ENCODE results near the gene NMNAT3. TPM values are rescaled to one million over a fixed set of nuclear protein-coding genes. Genes with fewer than 3 reads are reported as not detected.
A peak's percentile ranks its signal among the peaks of the same experiment; 100 is the strongest.

NMNAT3 gene
- polyA plus RNA-seq, 2 of the 4 experiments (the other 2 are of a cell fraction), result 1.2 to 2.9 TPM

DNA sequence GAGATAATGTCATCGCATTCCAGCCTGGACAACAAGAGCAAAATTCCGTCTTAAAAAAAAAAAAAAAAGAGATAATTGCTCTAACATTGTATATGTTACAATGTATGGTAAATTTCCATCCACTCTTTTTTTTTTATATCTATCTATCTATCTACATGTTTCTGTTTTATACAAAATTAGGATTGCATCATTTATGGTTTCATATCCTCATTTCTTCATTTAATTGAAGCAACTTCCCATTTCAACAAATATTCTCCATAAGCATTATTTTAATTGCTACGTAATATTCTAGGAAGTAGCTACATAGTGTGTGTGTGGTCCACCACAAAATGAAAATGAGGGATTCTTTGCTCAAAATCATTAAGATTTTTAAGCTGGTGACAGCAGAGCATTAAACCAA is 156.6 kb downstream of the NMNAT3 start:
- H3K9me3 ChIP-seq, result no peaks in the 10 kb centered on the region
- POLR2A ChIA-PET, result no interaction called here
- DNase-seq (ENCODE audit: low read depth in 1 of 2, low spot score in 1 of 2) (no peak), FAIRE-seq (no peak), ATAC-seq (no peak)
- no peak overlapping the region for H3K4me2 ChIP-seq
- no peaks in the 10 kb centered on the region for H3K4me1 ChIP-seq
- 84% methylated on average over 3 of the region's 3 CpGs for WGBS (ENCODE audit: missing lambda C conversion rate)
- CTCF ChIA-PET, result no interaction called here
- H3K27ac ChIP-seq, result no peak overlapping the region
- no peak overlapping the region for H3K4me3 ChIP-seq
- no peak for TF ChIP-seq CHD2 (IDR thresholded peaks at IDR 0.05; ENCODE audit: low read length, partially characterized antibody)
- TF ChIP-seq, protein P1, sequence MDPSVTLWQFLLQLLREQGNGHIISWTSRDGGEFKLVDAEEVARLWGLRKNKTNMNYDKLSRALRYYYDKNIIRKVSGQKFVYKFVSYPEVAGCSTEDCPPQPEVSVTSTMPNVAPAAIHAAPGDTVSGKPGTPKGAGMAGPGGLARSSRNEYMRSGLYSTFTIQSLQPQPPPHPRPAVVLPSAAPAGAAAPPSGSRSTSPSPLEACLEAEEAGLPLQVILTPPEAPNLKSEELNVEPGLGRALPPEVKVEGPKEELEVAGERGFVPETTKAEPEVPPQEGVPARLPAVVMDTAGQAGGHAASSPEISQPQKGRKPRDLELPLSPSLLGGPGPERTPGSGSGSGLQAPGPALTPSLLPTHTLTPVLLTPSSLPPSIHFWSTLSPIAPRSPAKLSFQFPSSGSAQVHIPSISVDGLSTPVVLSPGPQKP (IDR thresholded peaks at IDR 0.05; ENCODE audit: low read depth, low read length), result no peak
- no peak for TF ChIP-seq CHD4 (IDR thresholded peaks at IDR 0.05; ENCODE audit: borderline replicate concordance)
- no peak for TF ChIP-seq HOXA7 (CRISPR knock-in tag; IDR thresholded peaks at IDR 0.05)

GRCh38 chr3:139519998-139520737 is 157.6 kb downstream of the NMNAT3 start:
- Histone ChIP-seq H3K27ac (no peak overlapping the region), H3K4me2 (no peak overlapping the region), H3K4me3 (no peak overlapping the region), H3K9me3 (no peaks in the 10 kb centered on the region), H3K4me1 (no peaks in the 10 kb centered on the region)
- peak; percentile 12 to 52 for DNase-seq (ENCODE audit: low read depth in 1 of 2, low spot score in 1 of 2)
- ATAC-seq, result peak in 1 of 2 experiments; percentile 78; a peak in 3 of 6 replicates
- ChIA-PET CTCF (interaction anchor here (0.5 to 1.2 kb wide), 2 partner anchors 42 to 619 kb away, joined by 3 to 5 read pairs; no protein-coding TSS in a partner anchor), POLR2A (no interaction called here)
- FAIRE-seq, result no peak
- TF ChIP-seq HOXB5 (CRISPR knock-in tag; IDR thresholded peaks at IDR 0.05), result no peak
- TF ChIP-seq RAD21 (conservative IDR thresholded peaks at IDR 0.05 in 1 of 2, IDR thresholded peaks at IDR 0.05 in 1 of 2), result 0 out of 5 replicates have a peak, but pooled peaks of 1 of the 2 experiments have one; percentile 10
- TF ChIP-seq EHMT2 (IDR thresholded peaks at IDR 0.05; ENCODE audit: low read depth), result no peak
- no peak for TF ChIP-seq SMC3 (IDR thresholded peaks at IDR 0.05)
- no peak for TF ChIP-seq E2F6 (IDR thresholded peaks at IDR 0.05; ENCODE audit: borderline replicate concordance, low read depth)
- no peak for TF ChIP-seq KDM5A (IDR thresholded peaks at IDR 0.05)
- no peak for TF ChIP-seq CBX2 (IDR thresholded peaks at IDR 0.05; ENCODE audit: borderline replicate concordance, low read depth)
- TF ChIP-seq HDAC2 (IDR thresholded peaks at IDR 0.05), result no peak
- WGBS (ENCODE audit: missing lambda C conversion rate), result 65% methylated on average over 7 of the region's 7 CpGs

- Histone ChIP-seq H3K4me1 (no peaks in the 10 kb centered on the region), H3K9me3 (no peaks in the 10 kb centered on the region), H3K4me3 (no peak overlapping the region), H3K27ac (no peak overlapping the region), H3K4me2 (no peak overlapping the region)
- 76% methylated on average over 8 of the region's 9 CpGs for WGBS (ENCODE audit: missing lambda C conversion rate)
- CTCF ChIA-PET, result no interaction called here
- no peak for ATAC-seq
- TF ChIP-seq NR3C1 (IDR thresholded peaks at IDR 0.05) (no peak), KDM5A (IDR thresholded peaks at IDR 0.05) (no peak), HDAC2 (IDR thresholded peaks at IDR 0.05) (no peak), BHLHE40 (IDR thresholded peaks at IDR 0.05; ENCODE audit: low read depth, low read length) (no peak), RNF2 (IDR thresholded peaks at IDR 0.05; ENCODE audit: borderline replicate concordance, low read depth) (no peak), GATA3 (IDR thresholded peaks at IDR 0.05; ENCODE audit: borderline replicate concordance) (no peak), RAD21 (conservative IDR thresholded peaks at IDR 0.05 in 1 of 2, IDR thresholded peaks at IDR 0.05 in 1 of 2) (no peak), JUNB (IDR thresholded peaks at IDR 0.05) (no peak), FOSB (CRISPR knock-in tag; IDR thresholded peaks at IDR 0.05) (no peak), SMC3 (IDR thresholded peaks at IDR 0.05) (no peak), E2F6 (IDR thresholded peaks at IDR 0.05; ENCODE audit: borderline replicate concordance, low read depth) (no peak), CBX2 (IDR thresholded peaks at IDR 0.05; ENCODE audit: borderline replicate concordance, low read depth) (no peak), ZFP36 (IDR thresholded peaks at IDR 0.05; ENCODE audit: borderline replicate concordance, partially characterized antibody) (no peak), MYC (IDR thresholded peaks at IDR 0.05; ENCODE audit: borderline replicate concordance, low read length) (no peak), EHF (CRISPR knock-in tag; IDR thresholded peaks at IDR 0.05) (no peak), TP53 (CRISPR knock-in tag; IDR thresholded peaks at IDR 0.05) (no peak), RCOR1 (IDR thresholded peaks at IDR 0.05; ENCODE audit: low read depth, low read length) (no peak)
- TF ChIP-seq, protein P2, sequence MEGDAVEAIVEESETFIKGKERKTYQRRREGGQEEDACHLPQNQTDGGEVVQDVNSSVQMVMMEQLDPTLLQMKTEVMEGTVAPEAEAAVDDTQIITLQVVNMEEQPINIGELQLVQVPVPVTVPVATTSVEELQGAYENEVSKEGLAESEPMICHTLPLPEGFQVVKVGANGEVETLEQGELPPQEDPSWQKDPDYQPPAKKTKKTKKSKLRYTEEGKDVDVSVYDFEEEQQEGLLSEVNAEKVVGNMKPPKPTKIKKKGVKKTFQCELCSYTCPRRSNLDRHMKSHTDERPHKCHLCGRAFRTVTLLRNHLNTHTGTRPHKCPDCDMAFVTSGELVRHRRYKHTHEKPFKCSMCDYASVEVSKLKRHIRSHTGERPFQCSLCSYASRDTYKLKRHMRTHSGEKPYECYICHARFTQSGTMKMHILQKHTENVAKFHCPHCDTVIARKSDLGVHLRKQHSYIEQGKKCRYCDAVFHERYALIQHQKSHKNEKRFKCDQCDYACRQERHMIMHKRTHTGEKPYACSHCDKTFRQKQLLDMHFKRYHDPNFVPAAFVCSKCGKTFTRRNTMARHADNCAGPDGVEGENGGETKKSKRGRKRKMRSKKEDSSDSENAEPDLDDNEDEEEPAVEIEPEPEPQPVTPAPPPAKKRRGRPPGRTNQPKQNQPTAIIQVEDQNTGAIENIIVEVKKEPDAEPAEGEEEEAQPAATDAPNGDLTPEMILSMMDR (IDR thresholded peaks at IDR 0.05), result no peak
- TF ChIP-seq, protein P3, sequence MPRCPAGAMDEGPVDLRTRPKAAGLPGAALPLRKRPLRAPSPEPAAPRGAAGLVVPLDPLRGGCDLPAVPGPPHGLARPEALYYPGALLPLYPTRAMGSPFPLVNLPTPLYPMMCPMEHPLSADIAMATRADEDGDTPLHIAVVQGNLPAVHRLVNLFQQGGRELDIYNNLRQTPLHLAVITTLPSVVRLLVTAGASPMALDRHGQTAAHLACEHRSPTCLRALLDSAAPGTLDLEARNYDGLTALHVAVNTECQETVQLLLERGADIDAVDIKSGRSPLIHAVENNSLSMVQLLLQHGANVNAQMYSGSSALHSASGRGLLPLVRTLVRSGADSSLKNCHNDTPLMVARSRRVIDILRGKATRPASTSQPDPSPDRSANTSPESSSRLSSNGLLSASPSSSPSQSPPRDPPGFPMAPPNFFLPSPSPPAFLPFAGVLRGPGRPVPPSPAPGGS (IDR thresholded peaks at IDR 0.05), result no peak
- no peak for DNase-seq (ENCODE audit: low read depth in 1 of 2, low spot score in 1 of 2)
- FAIRE-seq, result no peak
- POLR2A ChIA-PET, result no interaction called here
These were observed 158.6 kb downstream of the NMNAT3 start for GRCh38 chr3:139518926-139519842.

Data from A549 (cell line).